GM20000 (cell line): ENCODE measurements around the gene KRT4.
"Not testable (repeated sequence)": the region's sequence is repeated elsewhere in the genome, so short reads cannot be mapped to it uniquely, and the experiment has no call there.

Source experiments
- DNase-seq: peaks from one replicate; pipeline ENCODE4 v3.0.0; 2012; ENCODE audit warnings: low spot score
- CTCF ChIP-seq: IDR thresholded peaks from 2 replicates; pipeline ENCODE4 v1.5.1; 2012; ENCODE audit warnings: mild to moderate bottlenecking, control low read depth; ENCODE audit errors: extremely low read depth, missing control alignments

Gene KRT4

GRCh38 chr12:52766351-52767019 is 47.4 kb downstream of the KRT4 start:
- TF ChIP-seq CTCF = no peak
- no peak for DNase-seq

DNA sequence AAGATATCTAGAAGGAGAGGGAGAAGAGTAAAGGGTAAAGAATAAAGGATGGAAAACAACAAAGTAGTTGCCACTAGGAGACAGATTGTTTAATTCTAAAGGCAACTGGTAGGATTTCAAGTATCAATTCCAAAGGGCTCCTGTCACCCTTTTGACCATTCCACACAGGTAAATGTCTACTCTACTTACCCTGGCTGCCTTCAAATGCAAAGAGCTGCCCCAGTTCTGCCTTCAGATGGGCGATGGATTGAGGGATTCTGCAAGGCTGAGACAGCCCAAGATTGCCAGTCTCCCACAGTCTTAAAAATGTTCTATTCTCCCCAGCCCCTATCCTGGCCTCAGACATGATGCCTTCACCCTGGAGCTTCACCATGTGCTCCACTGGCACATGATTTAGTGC is 48.2 kb downstream of the KRT4 start:
- DNase-seq = no peak
- TF ChIP-seq CTCF = no peak

DNA sequence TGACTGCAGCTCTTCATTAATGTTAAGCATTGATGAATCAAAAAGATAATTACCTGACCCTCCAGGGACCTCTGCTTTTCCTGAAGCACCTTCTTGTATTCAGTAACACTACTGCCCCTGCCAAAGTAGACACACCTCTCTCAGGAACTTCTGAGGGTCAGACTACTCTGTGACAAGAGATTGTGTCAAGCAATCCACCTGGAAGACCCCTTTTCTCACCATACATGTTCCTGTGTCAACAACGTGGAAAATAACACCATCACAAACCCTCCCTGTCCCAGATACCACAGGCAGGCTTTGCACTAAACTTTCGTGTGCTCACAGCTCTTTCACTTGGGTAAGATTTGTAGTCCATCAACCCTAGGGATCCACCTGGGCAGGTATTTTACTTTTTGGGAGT is 49.9 kb downstream of the KRT4 start:
- no peak for DNase-seq
- TF ChIP-seq CTCF = no peak

GRCh38 chr12:52763036-52763659 is 50.8 kb downstream of the KRT4 start:
- no peak for DNase-seq
- no peak for TF ChIP-seq CTCF

DNA sequence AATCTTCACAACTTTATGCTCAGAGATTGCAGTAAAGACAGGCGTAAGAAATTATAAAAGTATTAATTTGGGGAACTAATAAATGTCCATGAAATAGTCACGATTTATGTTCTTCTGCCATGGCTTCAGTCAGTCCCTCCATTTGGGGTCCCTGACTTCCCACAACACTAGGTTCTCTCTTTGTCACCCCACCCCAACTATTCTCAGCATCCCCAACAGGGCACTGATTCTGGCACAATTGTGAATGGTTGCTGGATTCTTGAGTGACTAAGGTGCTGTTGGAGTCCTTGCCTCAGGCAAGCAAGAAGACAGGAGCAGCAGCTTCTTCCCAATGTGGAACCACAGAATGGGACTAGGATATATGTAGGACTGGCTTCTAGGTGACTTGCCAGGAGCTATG is 52.1 kb downstream of the KRT4 start:
- TF ChIP-seq CTCF = no peak

DNA sequence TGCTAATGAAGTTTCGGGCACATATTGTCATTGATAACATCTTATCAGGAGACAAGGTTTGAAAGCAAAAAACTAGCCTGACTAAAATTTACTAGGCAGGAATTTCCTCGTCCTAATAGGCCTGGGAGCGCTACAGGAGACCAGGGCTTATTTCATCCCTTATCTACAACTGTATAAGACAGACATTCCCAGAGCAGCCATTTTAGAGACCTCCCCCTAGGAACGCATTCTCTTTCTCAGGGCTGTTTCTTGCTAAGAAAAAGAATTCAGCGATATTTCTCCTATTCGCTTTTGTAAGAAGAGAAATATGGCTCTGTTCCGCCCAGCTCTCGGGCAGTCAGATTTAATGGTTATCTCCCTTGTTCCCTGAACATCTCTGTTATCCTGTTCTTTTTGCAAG is 52.7 kb downstream of the KRT4 start:
- DNase-seq = not testable (repeated sequence)

More for the DNA sequence above, 52.1 kb downstream of the KRT4 start:
- no peak for DNase-seq

- DNase-seq = no peak
- no peak for TF ChIP-seq CTCF
Observed at GRCh38 chr12:52760623-52761022, 53.3 kb downstream of the KRT4 start.

DNA sequence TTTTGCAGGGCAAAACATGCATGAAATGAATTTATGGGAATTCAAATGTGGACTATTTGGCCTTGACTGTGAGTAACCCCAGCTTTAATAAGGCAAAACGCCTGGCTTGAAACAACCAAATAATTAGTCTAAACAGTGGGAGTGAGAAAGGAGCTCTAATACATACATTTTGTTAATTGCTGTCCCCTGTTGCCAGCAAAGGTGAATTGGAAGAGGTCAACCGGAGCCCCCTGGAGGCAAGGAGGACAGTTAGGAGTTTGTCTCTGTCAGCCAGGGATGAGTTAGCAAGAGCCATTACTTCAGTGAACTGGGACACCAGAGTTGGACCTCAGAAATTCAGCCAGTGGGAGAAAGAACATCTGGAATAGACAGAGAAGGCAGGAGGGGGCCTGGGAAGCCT is 54.2 kb downstream of the KRT4 start:
- no peak for TF ChIP-seq CTCF
- no peak for DNase-seq
